ENCODE data around the gene TIMP2. TPM values are rescaled to one million over a fixed set of nuclear protein-coding genes. Genes with fewer than 3 reads are reported as not detected.

Gene TIMP2
- total RNA-seq, 4 donors from 2014 or later = 187 to 456 (median 339) TPM

DNA sequence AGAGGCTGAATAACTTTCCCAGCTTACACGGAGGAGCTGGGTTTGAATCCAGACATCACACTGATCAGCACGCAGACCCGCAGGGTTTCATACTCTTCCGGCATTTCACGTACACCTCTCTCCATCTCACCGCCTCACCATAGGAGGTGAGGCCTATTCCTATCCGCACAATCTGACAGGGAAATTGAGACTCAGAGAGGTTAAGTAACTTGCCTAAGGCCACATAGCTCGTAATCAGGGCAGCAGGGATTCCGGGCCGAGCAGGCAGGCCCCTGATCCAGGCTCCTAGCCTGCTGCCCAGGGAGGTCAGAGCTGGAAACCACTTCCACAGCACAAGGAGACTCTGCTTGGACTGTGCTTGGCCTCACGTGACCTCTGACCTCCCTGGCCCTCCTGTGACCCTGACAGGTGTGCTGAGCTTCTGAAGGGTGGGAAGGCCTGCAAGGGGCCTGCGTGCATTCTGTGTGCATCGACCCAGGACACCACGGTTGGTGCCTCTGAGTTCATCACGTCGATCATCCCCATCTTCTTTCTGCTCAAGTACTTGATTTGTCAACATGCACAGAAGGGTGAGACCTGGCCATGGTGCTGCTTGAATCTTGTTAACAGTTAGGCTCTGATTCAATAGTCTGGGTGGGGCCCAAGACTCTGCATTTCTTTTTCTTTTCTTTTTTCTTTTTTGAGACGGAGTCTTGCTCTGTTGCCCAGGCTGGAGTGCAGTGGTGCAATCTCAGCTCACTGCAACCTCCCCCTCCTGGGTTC is 26.9 kb downstream of the TIMP2 start:
- no peak overlapping the region for H3K4me3 ChIP-seq
- H3K36me3 ChIP-seq = peaks cover 0 to 15% (median 0%) of the 10 kb centered on the region in 3 donors
- DNase-seq (ENCODE audit: low spot score in 2 of 2) = no peak
- no peaks in the 10 kb centered on the region for H3K27me3 ChIP-seq
- H3K9me3 ChIP-seq = no peaks in the 10 kb centered on the region
- TF ChIP-seq EP300 (IDR thresholded peaks at IDR 0.05) (no peak), POLR2A (IDR thresholded peaks at IDR 0.05) (no peak), CTCF (IDR thresholded peaks at IDR 0.05) (no peak)
- 68 to 69% methylated on average over 17 of the region's 17 CpGs for WGBS, 2 donors
- peaks cover 3 to 100% (median 73%) of the 10 kb centered on the region in 4 donors for H3K4me1 ChIP-seq
- H3K27ac ChIP-seq = peak overlapping the region in 3 of 4 donors; percentile 43 to 92 (median 90)

DNA sequence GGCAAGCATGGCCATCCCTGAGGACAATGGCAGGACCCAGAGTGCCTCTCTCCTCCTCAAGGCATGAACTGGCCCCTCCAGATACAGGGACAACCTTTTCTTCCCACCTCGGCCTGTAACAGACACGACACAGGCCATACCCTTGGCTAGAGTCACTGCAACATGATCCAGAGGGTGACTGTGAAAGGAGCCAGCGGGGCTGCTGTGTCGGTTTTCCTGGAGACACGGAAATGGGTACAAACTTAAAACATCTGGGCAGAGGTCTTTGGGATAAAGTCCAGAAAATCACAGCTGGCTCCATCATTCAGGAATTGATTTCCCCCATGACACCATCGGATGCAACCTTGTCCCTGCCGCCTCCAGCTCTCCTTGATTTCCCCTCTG is 27.5 kb downstream of the TIMP2 start:
- Histone ChIP-seq H3K27me3 (no peaks in the 10 kb centered on the region), H3K27ac (peak overlapping the region; percentile 73 to 92 (median 83)), H3K4me3 (no peak overlapping the region), H3K9me3 (no peaks in the 10 kb centered on the region), H3K36me3 (peaks cover 0 to 15% (median 0%) of the 10 kb centered on the region in 3 donors), H3K4me1 (peaks cover 3 to 100% (median 72%) of the 10 kb centered on the region in 4 donors)
- 60 to 71% methylated on average over 7 of the region's 7 CpGs for WGBS, 2 donors
- no peak for TF ChIP-seq POLR2A (IDR thresholded peaks at IDR 0.05)
- TF ChIP-seq CTCF (IDR thresholded peaks at IDR 0.05) = no peak
- no peak for DNase-seq (ENCODE audit: low spot score in 2 of 2)

DNA sequence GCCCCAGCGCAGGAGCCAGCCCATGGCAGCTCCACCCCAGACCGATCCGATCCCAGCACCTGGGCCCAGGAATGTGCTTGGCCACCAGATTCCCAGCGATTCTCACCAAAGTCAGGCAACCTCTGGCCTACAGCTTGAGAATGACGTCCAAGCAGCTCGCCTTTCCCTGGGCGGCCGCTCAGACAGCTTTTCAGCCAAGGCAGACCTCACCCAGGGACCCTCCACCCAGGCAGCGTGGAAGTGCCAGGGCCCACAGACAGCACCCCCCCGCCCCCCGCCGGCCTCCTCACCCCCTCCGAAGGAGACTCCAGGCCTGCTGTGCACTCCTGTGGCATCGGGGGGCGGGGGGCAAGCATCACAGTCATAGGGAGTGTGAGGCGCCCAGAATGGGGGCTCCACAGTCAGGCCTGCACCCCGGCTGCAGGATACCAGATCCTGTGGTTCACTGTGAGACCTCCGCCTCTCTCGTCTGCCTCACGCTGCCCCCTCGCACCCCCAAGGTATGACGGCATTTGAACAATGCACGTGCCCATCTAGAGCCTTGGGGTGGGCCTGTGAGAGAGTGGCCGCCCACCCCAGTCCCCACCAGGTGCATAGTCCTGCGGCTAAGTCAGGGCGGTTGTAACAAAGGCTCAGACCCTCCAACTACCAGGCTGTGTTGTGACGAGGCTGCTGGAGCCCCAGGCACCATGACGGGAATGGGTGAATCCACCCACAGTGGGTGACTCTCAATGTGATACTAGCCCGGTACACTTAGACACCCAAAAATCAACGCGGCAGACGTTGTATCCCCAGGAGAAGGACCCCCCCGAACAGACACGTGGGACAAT is 28.1 kb downstream of the TIMP2 start:
- H3K9me3 ChIP-seq = no peaks in the 10 kb centered on the region
- peak in 1 of 2 donors; percentile 3 for TF ChIP-seq EP300 (IDR thresholded peaks at IDR 0.05)
- TF ChIP-seq CTCF (IDR thresholded peaks at IDR 0.05) = peak in 1 of 5 experiments; percentile 10
- no peak for TF ChIP-seq POLR2A (IDR thresholded peaks at IDR 0.05)
- WGBS, 2 donors = 56 to 68% methylated on average over 34 of the region's 34 CpGs
- H3K27ac ChIP-seq = peak overlapping the region; percentile 73 to 92 (median 83)
- no peaks in the 10 kb centered on the region for H3K27me3 ChIP-seq
- DNase-seq (ENCODE audit: low spot score in 2 of 2) = no peak
- peak overlapping the region in 2 of 4 donors; percentile 8 to 22 for H3K4me3 ChIP-seq
- peaks cover 3 to 100% (median 74%) of the 10 kb centered on the region in 4 donors for H3K4me1 ChIP-seq
- H3K36me3 ChIP-seq = peaks cover 0 to 15% (median 0%) of the 10 kb centered on the region in 3 donors

- Histone ChIP-seq H3K4me3 (peak overlapping the region in 2 of 4 donors; percentile 8 to 22), H3K27me3 (no peaks in the 10 kb centered on the region), H3K9me3 (no peaks in the 10 kb centered on the region), H3K27ac (peak overlapping the region; percentile 73 to 92 (median 83)), H3K36me3 (peaks cover 0 to 10% (median 0%) of the 10 kb centered on the region in 3 donors), H3K4me1 (peaks cover 3 to 100% (median 79%) of the 10 kb centered on the region in 4 donors)
- peak in 1 of 2 donors; percentile 43 for DNase-seq (ENCODE audit: low spot score in 2 of 2)
- WGBS, 2 donors = 41 to 57% methylated on average over 20 of the region's 20 CpGs
- TF ChIP-seq POLR2A (IDR thresholded peaks at IDR 0.05) (peak in 1 of 2 donors; percentile 18), CTCF (IDR thresholded peaks at IDR 0.05) (peak in 3 of 5 experiments; percentile 22 to 39 (median 24)), EP300 (IDR thresholded peaks at IDR 0.05) (peak in 1 of 2 donors; percentile 74)
Measured at GRCh38 chr17:78896091-78896833, 28.9 kb downstream of the TIMP2 start.

All from tibial nerve (tissue), 4 donors.